Common myeloid progenitor, CD34-positive (primary cell): Measurements from ENCODE around the gene AP5S1.
"Not testable (repeated sequence)": the region's sequence is repeated elsewhere in the genome, so short reads cannot be mapped to it uniquely, and the experiment has no call there.

Source experiments
- CTCF ChIA-PET: fragments of 350-600 bp; sonication (Branson Sonifier 250); formaldehyde crosslinking; loops from one replicate; lab custom pipeline; 2021; ENCODE audit warnings: antibody characterized with exemption; lab: Charles Lee
- POLR2A ChIA-PET: fragments of 350-600 bp; sonication (Branson Sonifier 250); formaldehyde crosslinking; loops from one replicate; lab custom pipeline; 2021; ENCODE audit warnings: antibody characterized with exemption; lab: Charles Lee
- DNase-seq, 3 donors: peaks; one replicate each; pipeline versions ENCODE4 v3.0.0 to v3.0.0-alpha.2; 2013
- H3K27ac ChIP-seq, 2 experiments: 1 replicate in 1 of 2; 2 replicates in 1 of 2; pipeline ENCODE4 v1.7.0; 2013; ENCODE audit warnings: inconsistent platforms in 2 of 2, low read length in 2 of 2, mild to moderate bottlenecking in 2 of 2, low read depth in 1 of 2, moderate library complexity in 1 of 2; ENCODE audit not compliant: severe bottlenecking in 2 of 2, insufficient read depth in 1 of 2, poor library complexity in 1 of 2
- H3K27me3 ChIP-seq, 5 experiments: replicated peaks in 2 of 5; 1 replicate in 3 of 5; 2 replicates in 2 of 5; pipeline versions ENCODE4 v1.6.1 to v1.7.0; 2013; ENCODE audit warnings: low read length in 4 of 5, mild to moderate bottlenecking in 2 of 5, moderate library complexity in 2 of 5, inconsistent platforms in 1 of 5; ENCODE audit not compliant: insufficient read depth in 5 of 5, control insufficient read depth in 4 of 5
- H3K36me3 ChIP-seq, 4 experiments: 1 replicate in 2 of 4; 2 replicates in 2 of 4; pipeline versions ENCODE4 v1.6.1 to v1.7.0; 2013; ENCODE audit warnings: low read length in 3 of 4, control low read depth in 1 of 4, mild to moderate bottlenecking in 1 of 4; ENCODE audit not compliant: control insufficient read depth in 4 of 4, insufficient read depth in 4 of 4
- H3K4me1 ChIP-seq, 4 experiments: 1 replicate in 3 of 4; 2 replicates in 1 of 4; pipeline versions ENCODE4 v1.6.1 to v1.7.1; 2013; ENCODE audit warnings: low read length in 3 of 4, mild to moderate bottlenecking in 3 of 4, control low read depth in 1 of 4, inconsistent platforms in 1 of 4, moderate library complexity in 1 of 4; ENCODE audit not compliant: control insufficient read depth in 4 of 4, insufficient read depth in 4 of 4; ENCODE audit errors: control extremely low read depth in 1 of 4
- H3K4me3 ChIP-seq, 7 experiments: 1 replicate in 4 of 7; 2 replicates in 3 of 7; pipeline versions ENCODE4 v1.5.1 to v1.7.0; 2013; ENCODE audit warnings: mild to moderate bottlenecking in 7 of 7, low read length in 6 of 7, moderate library complexity in 6 of 7, inconsistent platforms in 2 of 7, low read depth in 2 of 7, control low read depth in 1 of 7; ENCODE audit not compliant: insufficient read depth in 4 of 7, control insufficient read depth in 1 of 7; ENCODE audit errors: extremely low read depth in 1 of 7
- H3K9me3 ChIP-seq, 5 experiments: 1 replicate in 4 of 5; 2 replicates in 1 of 5; pipeline versions ENCODE4 v1.6.1 to v1.7.1; 2013; ENCODE audit warnings: low read length in 4 of 5, mild to moderate bottlenecking in 2 of 5, inconsistent platforms in 1 of 5, low read depth in 1 of 5, moderate library complexity in 1 of 5; ENCODE audit not compliant: control insufficient read depth in 4 of 5, insufficient read depth in 2 of 5; ENCODE audit errors: control extremely low read depth in 1 of 5
- WGBS: methylation state at CpG from one replicate; pipeline ENCODE4 v1.1.5; 2013; ENCODE audit not compliant: insufficient coverage; 5-methylcytosine and 5-hydroxymethylcytosine counted together

The AP5S1 gene

DNA sequence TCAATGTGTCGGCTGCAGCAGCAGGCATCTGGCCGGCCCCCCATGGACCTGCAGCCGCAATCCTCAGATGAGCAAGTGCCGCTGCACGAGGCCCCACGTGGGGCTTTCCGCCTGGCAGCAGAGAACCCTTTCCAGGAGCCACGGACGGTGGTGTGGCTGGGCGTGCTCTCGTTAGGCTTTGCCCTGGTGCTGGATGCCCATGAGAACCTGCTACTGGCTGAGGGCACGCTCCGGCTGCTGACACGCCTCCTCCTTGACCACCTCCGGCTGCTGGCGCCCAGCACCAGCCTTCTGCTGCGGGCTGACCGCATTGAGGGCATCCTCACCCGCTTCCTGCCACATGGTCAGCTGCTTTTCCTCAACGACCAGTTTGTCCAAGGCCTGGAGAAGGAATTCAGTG is 3.5 kb downstream of the AP5S1 start:
- Histone ChIP-seq H3K4me3 (no peak overlapping the region), H3K36me3 (peaks cover 4 to 43% (median 29%) of the 10 kb centered on the region in 4 experiments), H3K9me3 (no peaks in the 10 kb centered on the region), H3K27ac (no peak overlapping the region), H3K27me3 (no peaks in the 10 kb centered on the region), H3K4me1 (peaks cover 3 to 16% (median 13%) of the 10 kb centered on the region in 4 experiments)
- 98% methylated on average over 16 of the region's 20 CpGs for WGBS
- DNase-seq, result no peak
- CTCF ChIA-PET, result interaction anchor here (1.5 to 12.9 kb wide), 5 partner anchors 10 to 55 kb away, joined by 5 to 127 read pairs (median 9); partner anchors contain the start of gene CENPB
- POLR2A ChIA-PET, result no interaction called here

- DNase-seq, result no peak
- CTCF ChIA-PET, result interaction anchor here (0.6 to 2.5 kb wide), 4 partner anchors 11 to 212 kb away, joined by 4 to 9 read pairs (median 6); no protein-coding TSS in a partner anchor
- no peaks in the 10 kb centered on the region for H3K27me3 ChIP-seq
- H3K4me3 ChIP-seq, result no peak overlapping the region
- 86% methylated on average over 7 of the region's 7 CpGs for WGBS
- H3K27ac ChIP-seq, result no peak overlapping the region
- H3K36me3 ChIP-seq, result peaks cover 4 to 43% (median 29%) of the 10 kb centered on the region in 4 experiments
- POLR2A ChIA-PET, result no interaction called here
- H3K4me1 ChIP-seq, result peaks cover 3 to 9% (median 5%) of the 10 kb centered on the region in 4 experiments
- H3K9me3 ChIP-seq, result no peaks in the 10 kb centered on the region
Measured at GRCh38 chr20:3825526-3825925, 5.2 kb downstream of the AP5S1 start.

DNA sequence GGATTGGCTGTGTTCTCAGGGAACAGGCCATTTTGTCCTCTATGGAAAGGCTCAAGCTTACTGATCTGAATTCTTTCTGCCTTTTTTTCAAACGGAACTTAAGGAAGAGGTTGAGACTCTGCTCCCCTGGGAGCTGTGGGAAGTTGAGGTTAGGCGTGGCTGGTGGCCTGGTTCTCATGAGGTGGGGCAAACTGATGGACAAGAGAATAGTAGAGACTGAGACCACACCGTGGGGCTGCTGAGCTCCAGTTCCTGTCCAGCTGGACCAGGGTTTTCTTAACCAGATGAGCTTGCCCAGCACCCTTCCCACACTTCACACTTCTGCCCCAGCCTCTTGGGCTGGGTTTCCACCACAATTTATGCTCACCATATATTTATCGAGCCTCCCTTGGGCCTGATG is 6.1 kb downstream of the AP5S1 start:
- Histone ChIP-seq H3K27ac (no peak overlapping the region), H3K4me3 (no peak overlapping the region), H3K4me1 (peaks cover 0 to 3% (median 2%) of the 10 kb centered on the region in 4 experiments), H3K9me3 (no peaks in the 10 kb centered on the region), H3K27me3 (no peaks in the 10 kb centered on the region), H3K36me3 (peaks cover 4 to 43% (median 29%) of the 10 kb centered on the region in 4 experiments)
- ChIA-PET POLR2A (no interaction called here), CTCF (interaction anchor here (0.8 to 1.6 kb wide), 6 partner anchors 8 to 115 kb away, joined by 3 to 7 read pairs (median 4); no protein-coding TSS in a partner anchor)
- DNase-seq, result no peak
- WGBS, result 87% methylated on average over 3 of the region's 4 CpGs

DNA sequence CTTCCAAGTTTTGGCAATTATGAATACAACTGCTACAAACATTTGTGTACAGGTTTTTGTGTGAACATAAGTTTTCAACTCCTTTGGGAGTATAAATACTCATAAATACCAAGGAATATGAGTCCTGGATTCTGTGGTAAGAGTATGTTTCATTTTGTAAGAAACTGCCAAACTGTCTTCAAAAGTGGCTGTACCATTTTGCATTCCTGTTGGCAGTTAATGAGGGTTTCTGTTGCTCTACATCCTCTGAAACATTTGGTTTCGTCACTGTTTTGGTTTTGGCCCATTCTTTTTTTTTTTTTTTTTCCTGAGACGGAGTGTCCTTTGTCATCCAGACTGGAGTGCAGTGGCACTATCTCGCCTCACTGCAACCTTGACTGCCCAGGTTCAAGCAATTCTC is 8.5 kb downstream of the AP5S1 start:
- DNase-seq, result no peak
- H3K27me3 ChIP-seq, result no peaks in the 10 kb centered on the region
- no peaks in the 10 kb centered on the region for H3K9me3 ChIP-seq
- no peak overlapping the region for H3K27ac ChIP-seq
- POLR2A ChIA-PET, result no interaction called here
- peaks cover 2 to 29% (median 20%) of the 10 kb centered on the region in 4 experiments for H3K36me3 ChIP-seq
- no peak overlapping the region for H3K4me3 ChIP-seq
- WGBS, result 93% methylated on average over 3 of the region's 3 CpGs
- CTCF ChIA-PET, result no interaction called here
- no peaks in the 10 kb centered on the region for H3K4me1 ChIP-seq

DNA sequence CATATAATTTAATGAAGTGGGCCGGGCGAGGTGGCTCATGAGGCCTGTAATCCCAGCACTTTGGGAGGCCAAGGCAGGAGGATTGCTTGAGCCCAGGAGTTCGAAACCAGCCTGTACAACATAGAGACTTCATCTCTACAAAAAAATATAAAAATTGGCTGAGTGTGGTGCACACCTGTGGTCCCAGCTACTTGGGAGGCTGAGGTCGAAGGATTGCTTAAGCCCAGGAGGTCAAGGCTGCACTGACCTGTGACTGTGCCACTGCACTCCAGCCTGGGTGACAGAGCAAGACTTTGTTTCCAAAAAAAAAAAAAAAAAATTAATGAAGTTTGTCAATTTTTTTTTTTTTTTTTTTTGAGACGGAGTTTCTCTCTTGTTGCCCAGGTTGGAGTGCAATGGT is 9.5 kb downstream of the AP5S1 start:
- CTCF ChIA-PET, result interaction anchor here (1.0 kb wide), 1 partner anchor 40 kb away, joined by 3 read pairs; no protein-coding TSS in a partner anchor
- H3K4me1 ChIP-seq, H3K9me3 ChIP-seq, H3K4me3 ChIP-seq, DNase-seq, H3K27ac ChIP-seq, H3K27me3 ChIP-seq, POLR2A ChIA-PET: not testable (repeated sequence)
- 100% methylated on average over 1 of the region's 5 CpGs for WGBS
- H3K36me3 ChIP-seq, result peaks cover 2 to 20% (median 14%) of the 10 kb centered on the region in 4 experiments

- peaks cover 6 to 27% (median 15%) of the 10 kb centered on the region in 4 experiments for H3K4me1 ChIP-seq
- DNase-seq, result no peak
- H3K9me3 ChIP-seq, result no peaks in the 10 kb centered on the region
- H3K27me3 ChIP-seq, result no peaks in the 10 kb centered on the region
- POLR2A ChIA-PET, result interaction anchor here (0.6 kb wide), 2 partner anchors 14 to 15 kb away, joined by 4 to 9 read pairs; no protein-coding TSS in a partner anchor
- 100% methylated on average over 1 of the region's 4 CpGs for WGBS
- CTCF ChIA-PET, result interaction anchor here (0.9 to 2.1 kb wide), 6 partner anchors 10 to 25 kb away, joined by 3 to 7 read pairs (median 4); no protein-coding TSS in a partner anchor
- no peak overlapping the region for H3K27ac ChIP-seq
- H3K4me3 ChIP-seq, result no peak overlapping the region
- no peaks in the 10 kb centered on the region for H3K36me3 ChIP-seq
Measured at GRCh38 chr20:3836132-3836531, 15.8 kb downstream of the AP5S1 start.

DNA sequence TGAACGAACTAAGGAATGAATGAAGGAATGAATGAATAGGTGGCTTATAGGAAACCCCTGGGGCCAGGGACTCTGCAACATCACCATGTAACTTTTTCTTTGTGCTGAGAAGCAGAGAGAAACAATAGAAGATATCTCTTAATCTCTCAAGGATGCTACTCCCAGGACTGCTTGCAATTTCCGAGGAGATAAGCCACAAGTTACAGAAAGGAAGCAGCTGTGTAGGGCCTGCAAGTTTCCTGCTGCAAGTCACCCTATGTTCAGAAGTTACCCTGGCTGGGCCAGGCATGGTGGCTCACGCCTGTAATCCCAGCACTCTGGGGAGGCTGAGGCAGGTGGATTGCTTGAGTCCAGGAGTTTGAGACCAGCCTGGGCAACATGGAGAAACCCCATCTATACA is 19.0 kb downstream of the AP5S1 start:
- Histone ChIP-seq H3K4me1 (peaks cover 7 to 45% (median 24%) of the 10 kb centered on the region in 4 experiments), H3K27me3 (no peaks in the 10 kb centered on the region), H3K36me3 (no peaks in the 10 kb centered on the region), H3K9me3 (no peaks in the 10 kb centered on the region), H3K4me3 (peak overlapping the region in 4 of 7 experiments; percentile 1 to 40 (median 18)), H3K27ac (peak overlapping the region in 1 of 2 experiments; percentile 27)
- CTCF ChIA-PET, result interaction anchor here (0.9 to 2.3 kb wide), 4 partner anchors 14 to 71 kb away, joined by 3 to 5 read pairs (median 4); partner anchors contain the start of gene AP5S1
- WGBS, result 7% methylated on average over 2 of the region's 3 CpGs
- POLR2A ChIA-PET, result no interaction called here
- peak; percentile 72 to 97 (median 94) for DNase-seq
